NCI-H146 treated with DMSO at 0.1 percent for 48 hours (cell line): Measurements from ENCODE around the gene MKX.

Experiments used
- DNase-seq: peaks from one replicate; lab custom pipeline; 2025; ENCODE audit not compliant: unreplicated experiment; lab: John Stamatoyannopoulos, UW

Gene MKX

GRCh38 chr10:27745732-27746396 lies at the start of gene MKX:
TSS of gene MKX (minus strand) at chr10:27745819. CDS start at chr10:27743415, 2,404 bp downstream.
- DNase-seq, result no peak

GRCh38 chr10:27794157-27794556 lies 48.5 kb upstream of the MKX start:
- no peak for DNase-seq

- DNase-seq, result no peak
Observed at GRCh38 chr10:27792216-27792615, 46.6 kb upstream of the MKX start.

- no peak for DNase-seq
Observed at GRCh38 chr10:27784272-27784671, 38.7 kb upstream of the MKX start.

GRCh38 chr10:27783660-27784059 lies 38.0 kb upstream of the MKX start:
- DNase-seq, result no peak

GRCh38 chr10:27779462-27780015 lies 33.9 kb upstream of the MKX start:
- DNase-seq, result no peak

- no peak for DNase-seq
Observed at GRCh38 chr10:27774831-27775230, 29.2 kb upstream of the MKX start.

- no peak for DNase-seq
Observed at GRCh38 chr10:27771231-27771630, 25.6 kb upstream of the MKX start.

- no peak for DNase-seq
Observed at GRCh38 chr10:27770181-27770580, 24.6 kb upstream of the MKX start.

GRCh38 chr10:27760867-27761266 lies 15.2 kb upstream of the MKX start:
- no peak for DNase-seq

GRCh38 chr10:27759483-27760272 lies 14.1 kb upstream of the MKX start:
- DNase-seq, result no peak

- DNase-seq, result no peak
Observed at GRCh38 chr10:27752673-27753237, 7.1 kb upstream of the MKX start.

GRCh38 chr10:27748601-27749000 lies 3.0 kb upstream of the MKX start:
- DNase-seq, result no peak

- no peak for DNase-seq
Observed at GRCh38 chr10:27747096-27747451, 1.5 kb upstream of the MKX start.

- no peak for DNase-seq
Observed at GRCh38 chr10:27746397-27747095, 927 bp upstream of the MKX start.

GRCh38 chr10:27744802-27745731 lies 552 bp downstream of the MKX start:
- no peak for DNase-seq

- DNase-seq, result no peak
Observed at GRCh38 chr10:27743877-27744801, 1.5 kb downstream of the MKX start.

GRCh38 chr10:27743012-27743876 lies 2.4 kb downstream of the MKX start:
- no peak for DNase-seq
